RWPE1 (cell line): ENCODE data around the gene RENBP.

Experiments
- CTCF ChIA-PET: fragments of 350-600 bp; sonication (Branson Sonifier 250); formaldehyde crosslinking; extraction: SDS; loops from one replicate; lab custom pipeline; 2021; lab: Yijun Ruan, JAX
- POLR2A ChIA-PET: fragments of 400-600 bp; formaldehyde crosslinking; extraction: SDS; loops from one replicate; lab custom pipeline; 2020; ENCODE audit warnings: antibody characterized with exemption; ENCODE audit not compliant: low non-redundant PET; lab: Yijun Ruan, JAX
- DNase-seq: peaks from one replicate; pipeline ENCODE4 v3.0.0; 2012; ENCODE audit warnings: low spot score
- H3K27ac ChIP-seq: fragments of 450-650 bp; 2 replicates; pipeline ENCODE4 v1.5.1; 2017
- TF ChIP-seq, protein P1 (sequence below): fragments of 450-650 bp; conservative IDR thresholded peaks from 2 replicates; pipeline ENCODE4 v1.5.1; 2017; ENCODE audit warnings: low read depth, mild to moderate bottlenecking

The RENBP gene

DNA sequence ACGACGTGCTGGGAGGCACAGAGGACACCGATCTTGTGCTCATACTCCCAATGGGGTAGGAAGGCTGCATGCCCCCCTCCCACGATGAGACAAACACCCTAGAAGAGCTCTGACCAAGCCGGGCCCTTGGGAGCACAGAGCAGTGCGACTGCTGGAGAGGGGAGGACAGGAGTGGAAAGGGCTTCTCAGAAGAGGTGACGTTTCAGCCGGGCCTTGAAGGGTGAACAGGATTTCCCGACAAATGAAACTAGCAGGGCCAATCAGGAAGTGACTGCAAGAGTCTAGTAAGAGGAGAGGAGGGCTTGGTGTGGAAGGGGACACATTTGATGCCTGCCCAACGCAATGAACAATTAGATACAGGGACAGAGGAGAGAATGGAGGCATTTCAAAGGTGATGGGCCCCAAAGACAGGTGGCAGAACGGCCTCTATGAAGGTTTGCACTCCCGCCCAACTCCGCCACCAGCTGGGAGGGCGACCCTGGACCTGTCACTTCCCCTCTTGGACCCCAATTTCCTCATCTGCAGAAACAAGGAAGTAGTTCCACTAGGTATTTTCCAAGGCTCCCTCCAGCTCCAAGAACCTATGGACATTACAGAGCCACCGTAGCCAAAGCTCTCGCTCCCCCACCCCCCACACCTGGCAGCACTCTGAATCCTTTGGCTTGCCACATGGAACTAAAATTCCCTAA is 23.2 kb upstream of the RENBP start:
- DNase-seq: no peak
- CTCF ChIA-PET: no interaction called here
- POLR2A ChIA-PET: no interaction called here
- peak overlapping the region; percentile 97 for H3K27ac ChIP-seq
- TF ChIP-seq, protein P1, sequence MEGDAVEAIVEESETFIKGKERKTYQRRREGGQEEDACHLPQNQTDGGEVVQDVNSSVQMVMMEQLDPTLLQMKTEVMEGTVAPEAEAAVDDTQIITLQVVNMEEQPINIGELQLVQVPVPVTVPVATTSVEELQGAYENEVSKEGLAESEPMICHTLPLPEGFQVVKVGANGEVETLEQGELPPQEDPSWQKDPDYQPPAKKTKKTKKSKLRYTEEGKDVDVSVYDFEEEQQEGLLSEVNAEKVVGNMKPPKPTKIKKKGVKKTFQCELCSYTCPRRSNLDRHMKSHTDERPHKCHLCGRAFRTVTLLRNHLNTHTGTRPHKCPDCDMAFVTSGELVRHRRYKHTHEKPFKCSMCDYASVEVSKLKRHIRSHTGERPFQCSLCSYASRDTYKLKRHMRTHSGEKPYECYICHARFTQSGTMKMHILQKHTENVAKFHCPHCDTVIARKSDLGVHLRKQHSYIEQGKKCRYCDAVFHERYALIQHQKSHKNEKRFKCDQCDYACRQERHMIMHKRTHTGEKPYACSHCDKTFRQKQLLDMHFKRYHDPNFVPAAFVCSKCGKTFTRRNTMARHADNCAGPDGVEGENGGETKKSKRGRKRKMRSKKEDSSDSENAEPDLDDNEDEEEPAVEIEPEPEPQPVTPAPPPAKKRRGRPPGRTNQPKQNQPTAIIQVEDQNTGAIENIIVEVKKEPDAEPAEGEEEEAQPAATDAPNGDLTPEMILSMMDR: no peak

DNA sequence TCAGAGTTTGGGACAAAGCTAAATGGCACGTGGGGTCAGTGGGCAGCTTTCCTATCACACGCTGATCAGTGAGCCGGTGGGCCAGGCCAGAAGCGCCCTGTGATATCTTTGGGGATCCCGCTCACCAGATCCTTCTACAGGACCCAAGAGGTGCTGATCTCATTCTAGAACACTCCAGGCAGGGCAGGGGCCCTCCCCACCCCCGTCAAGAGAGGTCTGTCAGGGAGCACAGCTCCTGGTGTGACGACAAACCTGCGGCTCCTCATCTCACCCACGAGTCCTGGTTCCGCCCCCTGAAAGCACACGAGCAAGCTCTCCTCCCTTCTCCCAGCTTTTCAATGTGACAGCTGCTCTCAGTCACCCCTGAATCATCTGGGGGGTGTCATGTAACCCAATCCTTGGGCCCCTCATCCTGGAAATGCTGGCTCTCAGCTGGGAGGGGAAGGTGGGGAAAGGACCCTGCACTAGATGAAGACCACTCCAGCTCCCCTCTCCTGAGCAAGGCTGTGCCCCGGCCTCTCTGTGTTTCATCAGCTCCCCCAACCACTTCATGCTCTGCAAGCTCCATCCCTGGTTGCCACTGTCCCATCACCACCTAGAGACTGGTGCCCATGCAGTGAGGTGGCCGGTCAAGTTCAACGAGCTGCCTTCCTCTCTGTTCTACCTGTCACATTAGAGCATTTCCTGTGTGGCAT is 22.5 kb upstream of the RENBP start:
- POLR2A ChIA-PET: interaction anchor here (0.7 kb wide), 1 partner anchor 39 kb away, joined by 4 read pairs; no protein-coding TSS in a partner anchor
- no peak for DNase-seq

DNA sequence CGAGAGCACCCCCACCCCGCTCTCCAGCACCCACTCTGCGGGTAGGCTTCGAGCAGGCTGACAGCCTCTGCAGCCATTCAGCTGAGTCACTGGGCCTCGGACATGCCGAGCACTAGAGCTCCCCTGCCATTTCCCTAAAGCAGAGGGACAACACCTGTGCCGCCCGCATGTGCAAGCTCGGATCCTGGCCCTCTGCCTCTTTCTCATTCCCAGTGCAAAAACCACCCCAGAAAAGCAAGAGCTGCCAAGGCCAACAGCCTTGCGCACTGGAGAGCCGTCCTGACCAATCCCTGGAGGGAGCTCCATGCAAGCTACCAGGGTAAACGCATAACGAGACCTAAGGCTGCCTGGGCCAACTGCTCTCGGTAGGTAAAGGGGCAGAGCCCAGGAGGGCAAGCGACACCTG is 21.8 kb upstream of the RENBP start:
- CTCF ChIA-PET: no interaction called here
- TF ChIP-seq, protein P1: no peak

More for the DNA sequence above, 22.5 kb upstream of the RENBP start:
- CTCF ChIA-PET: no interaction called here
- TF ChIP-seq, protein P1: no peak
- peak overlapping the region; percentile 97 for H3K27ac ChIP-seq

DNA sequence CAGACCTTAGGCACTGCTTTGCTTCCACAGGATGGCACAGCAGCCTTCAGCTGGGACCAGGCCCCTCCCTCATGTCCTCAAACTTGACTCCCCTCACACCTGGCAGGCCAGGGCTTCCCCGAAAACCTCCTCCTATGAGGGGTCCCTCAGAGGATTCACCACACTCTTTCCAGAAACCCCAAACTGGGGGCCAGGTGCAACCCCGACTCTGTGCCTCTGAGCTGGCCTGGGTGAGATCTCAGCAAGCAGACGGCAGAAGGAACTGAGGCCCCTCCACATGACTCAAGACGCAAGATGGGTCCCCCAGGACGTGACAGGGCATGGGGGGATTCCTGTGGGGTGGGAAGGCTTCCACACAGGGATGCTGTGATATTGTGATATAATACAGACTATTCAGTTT is 21.0 kb upstream of the RENBP start:
- DNase-seq: no peak
- TF ChIP-seq, protein P1: no peak
- H3K27ac ChIP-seq: peak overlapping the region; percentile 97; the same call in 1 of the 2 replicates
- ChIA-PET CTCF (no interaction called here), POLR2A (no interaction called here)

More for the DNA sequence above, 21.8 kb upstream of the RENBP start:
- peak overlapping the region; percentile 97 for H3K27ac ChIP-seq
- DNase-seq: no peak
- POLR2A ChIA-PET: no interaction called here

DNA sequence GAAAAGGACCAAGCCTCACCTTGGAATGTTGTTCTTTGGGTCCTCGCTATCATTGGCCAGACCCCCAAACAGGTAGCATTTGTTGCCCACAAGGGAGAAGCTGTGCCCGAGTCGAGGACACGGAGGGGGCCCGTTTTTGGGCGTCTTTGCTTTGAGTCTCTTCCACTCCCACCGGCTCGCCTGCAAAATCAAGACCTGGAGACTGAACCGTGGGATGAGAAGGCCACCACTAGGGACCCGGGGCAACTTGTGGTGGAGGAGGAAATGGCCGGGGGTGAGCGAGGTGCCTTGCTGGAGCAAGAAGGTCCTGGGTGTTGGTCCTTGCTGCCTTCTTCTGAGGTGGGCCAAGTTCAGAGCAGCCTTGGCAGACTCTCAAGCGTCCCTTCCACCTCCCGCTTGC is 19.7 kb upstream of the RENBP start:
- no peak overlapping the region for H3K27ac ChIP-seq
- DNase-seq: no peak
- ChIA-PET CTCF (no interaction called here), POLR2A (no interaction called here)
- TF ChIP-seq, protein P1: no peak

DNA sequence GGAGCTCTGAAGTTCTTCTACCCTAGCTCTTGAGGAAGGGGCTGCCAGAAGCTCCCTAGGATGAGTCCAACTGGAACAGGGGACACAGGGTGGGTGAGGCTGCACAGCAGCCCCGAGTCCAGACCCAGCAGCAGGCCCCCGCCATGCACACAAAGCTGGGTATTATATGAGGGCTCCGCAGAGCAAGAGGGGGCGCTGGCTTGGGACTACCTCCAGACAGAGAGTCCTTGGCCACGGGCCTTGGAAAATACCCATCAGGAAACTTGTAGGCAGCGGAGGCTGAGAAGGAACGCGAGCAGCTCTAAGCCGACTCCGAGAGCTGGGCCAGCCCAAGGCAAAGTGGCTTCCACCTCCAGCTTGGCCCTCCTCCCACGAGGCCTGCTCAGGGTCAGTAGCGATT is 19.1 kb upstream of the RENBP start:
- no peak for DNase-seq
- ChIA-PET CTCF (no interaction called here), POLR2A (no interaction called here)
- H3K27ac ChIP-seq: no peak overlapping the region; the same call in 1 of the 2 replicates
- TF ChIP-seq, protein P1: no peak
